Esophagus muscularis mucosa (tissue), 4 donors: ENCODE measurements around the gene SLC31A2. TPM values are rescaled to one million over a fixed set of nuclear protein-coding genes. Genes with fewer than 3 reads are reported as not detected.
"Not testable (repeated sequence)": the region's sequence is repeated elsewhere in the genome, so short reads cannot be mapped to it uniquely, and the experiment has no call there.

Experiments
- DNase-seq: peaks from one replicate; pipeline ENCODE4 v3.0.0-alpha.2; 2017; ENCODE audit errors: extremely low spot score
- H3K27ac ChIP-seq, 4 donors: fragments of 200-600 bp; sonication (generic); replicated peaks in 1 of 4; 1 replicate in 3 of 4; 2 replicates in 1 of 4; pipeline ENCODE4 v1.5.1; 2016 to 2019; ENCODE audit warnings: mild to moderate bottlenecking in 1 of 4
- H3K27me3 ChIP-seq, 4 donors: fragments of 200-600 bp; sonication (generic); one replicate each; pipeline versions ENCODE4 v1.5.1 to v1.6.0; 2016 to 2019
- H3K36me3 ChIP-seq, 4 donors: fragments of 200-600 bp; sonication (generic); one replicate each; pipeline ENCODE4 v1.5.1; 2016 to 2019
- H3K4me1 ChIP-seq, 4 donors: fragments of 200-600 bp; sonication (generic); one replicate each; pipeline ENCODE4 v1.5.1; 2016 to 2019
- H3K4me3 ChIP-seq, 4 donors: fragments of 200-600 bp; sonication (generic); 1 replicate in 2 of 4; 2 replicates in 2 of 4; pipeline ENCODE4 v1.5.1; 2016 to 2019; ENCODE audit warnings: mild to moderate bottlenecking in 4 of 4, moderate library complexity in 1 of 4
- H3K9me3 ChIP-seq, 4 donors: fragments of 200-600 bp; sonication (generic); 1 replicate in 3 of 4; 2 replicates in 1 of 4; pipeline ENCODE4 v1.5.1; 2016 to 2019
- CTCF ChIP-seq, 3 experiments: fragments of 200-600 bp in 2 of 3; fragments of 450-650 bp in 1 of 3; sonication (generic) in 2 of 3; IDR thresholded peaks; one replicate each; pipeline ENCODE4 v1.5.1; 2017 to 2019; ENCODE audit warnings: antibody characterized with exemption in 3 of 3, mild to moderate bottlenecking in 2 of 3, moderate library complexity in 1 of 3
- EP300 ChIP-seq: sonication (generic); formaldehyde crosslinking; IDR thresholded peaks from one replicate; pipeline ENCODE4 v1.6.1; 2017; ENCODE audit warnings: antibody characterized with exemption
- POLR2A ChIP-seq: fragments of 450-650 bp; IDR thresholded peaks from one replicate; pipeline ENCODE4 v1.6.1; 2017; ENCODE audit warnings: antibody characterized with exemption, moderate library complexity, mild to moderate bottlenecking, low read depth
- POLR2AphosphoS5 ChIP-seq, 2 donors: sonication (generic); formaldehyde crosslinking; IDR thresholded peaks; one replicate each; pipeline ENCODE4 v1.6.1; 2017; ENCODE audit warnings: antibody characterized with exemption in 2 of 2
- WGBS: methylation state at CpG from one replicate; pipeline ENCODE4 v1.1.5; 2018; 5-methylcytosine and 5-hydroxymethylcytosine counted together
- intact Hi-C: fragments of 100-400 bp; cut with DNase I; formaldehyde crosslinking; loops from one replicate; pipeline ENCODE4 v1.15.1; 2023
- total RNA-seq, 4 donors: library from RNA; depleted of rRNA; stranded (reverse); fragments of >200 nt; gene quantifications; one replicate each; pipeline versions ENCODE4 v1.1.0 to v1.2.1, GENCODE V29; 2016

SLC31A2 gene
- total RNA-seq, 4 donors from 2014 or later, result 11.6 to 19.4 (median 15.8) TPM

- Histone ChIP-seq H3K4me1 (no peaks in the 10 kb centered on the region), H3K4me3 (no peak overlapping the region), H3K27me3 (no peaks in the 10 kb centered on the region), H3K36me3 (no peaks in the 10 kb centered on the region), H3K9me3 (peaks cover 0 to 6% (median 2%) of the 10 kb centered on the region in 4 donors), H3K27ac (no peak overlapping the region)
- intact Hi-C loops, result no loop called here
- 48% methylated on average over 3 of the region's 3 CpGs for WGBS
- no peak for DNase-seq
- no peak for TF ChIP-seq POLR2A
- TF ChIP-seq POLR2AphosphoS5 (IDR thresholded peaks at IDR 0.05), result no peak
- TF ChIP-seq EP300, result no peak
- no peak for TF ChIP-seq CTCF (IDR thresholded peaks at IDR 0.05)
These were observed 12.0 kb upstream of the SLC31A2 start for GRCh38 chr9:113138760-113139159.

DNA sequence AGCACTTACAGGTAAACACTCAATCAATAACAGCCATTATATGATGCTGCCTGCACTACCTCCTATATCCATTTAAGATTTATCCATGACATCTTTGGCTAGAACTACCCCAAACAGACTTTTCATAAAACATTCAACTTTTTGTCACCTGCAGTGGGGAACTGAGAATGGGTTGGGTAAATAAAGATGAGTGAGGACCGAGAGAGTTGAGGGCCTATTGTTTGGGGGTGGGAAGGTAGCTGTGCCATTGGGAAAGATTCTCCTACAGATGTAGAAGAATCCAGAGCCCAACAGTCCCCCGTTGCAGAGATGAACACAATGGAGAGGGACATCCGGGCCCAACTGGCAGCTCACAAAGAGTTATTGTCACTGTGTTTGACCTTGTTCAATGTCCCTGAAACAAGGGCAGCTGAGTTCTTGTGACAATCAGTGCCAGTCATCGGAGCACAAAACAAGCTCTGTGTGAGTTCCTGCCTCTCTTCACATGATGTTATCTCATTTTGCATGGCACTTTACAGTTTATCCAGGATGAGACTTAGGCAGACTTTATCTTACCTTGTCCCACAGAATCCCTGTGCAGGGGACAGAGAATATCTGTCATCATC lies 11.5 kb upstream of the SLC31A2 start:
- intact Hi-C loops, result no loop called here
- TF ChIP-seq POLR2A (no peak), EP300 (no peak), CTCF (IDR thresholded peaks at IDR 0.05) (no peak), POLR2AphosphoS5 (IDR thresholded peaks at IDR 0.05) (no peak)
- no peaks in the 10 kb centered on the region for H3K36me3 ChIP-seq
- H3K4me1 ChIP-seq, result no peaks in the 10 kb centered on the region
- H3K4me3 ChIP-seq, result no peak overlapping the region
- H3K27me3 ChIP-seq, result peaks cover 0 to 3% (median 0%) of the 10 kb centered on the region in 4 donors
- H3K9me3 ChIP-seq, result peaks cover 0 to 6% (median 2%) of the 10 kb centered on the region in 4 donors
- 56% methylated on average over 4 of the region's 4 CpGs for WGBS
- no peak for DNase-seq
- no peak overlapping the region for H3K27ac ChIP-seq

DNA sequence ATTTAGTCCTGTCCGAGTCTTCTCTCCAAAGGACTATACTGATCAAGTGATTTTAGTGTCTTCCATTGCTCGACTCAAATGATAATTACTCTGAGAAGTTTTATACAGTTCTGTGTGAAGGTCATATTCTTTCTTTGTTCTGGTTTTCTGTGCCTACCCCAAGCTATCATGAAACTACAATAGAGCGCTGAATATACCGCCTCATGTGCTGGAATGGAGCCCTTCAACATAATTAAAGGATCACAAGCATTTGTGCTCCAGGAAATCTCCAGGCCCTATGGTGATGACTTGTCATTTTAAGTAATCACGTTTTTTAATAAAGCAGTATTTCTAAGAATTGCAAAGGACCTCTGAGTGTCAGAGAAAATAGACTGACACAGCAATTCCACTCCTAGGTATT lies 10.9 kb upstream of the SLC31A2 start:
- 69% methylated on average over 5 of the region's 5 CpGs for WGBS
- Histone ChIP-seq H3K27ac (no peak overlapping the region), H3K36me3 (no peaks in the 10 kb centered on the region), H3K27me3 (peaks cover 0 to 6% (median 0%) of the 10 kb centered on the region in 4 donors), H3K4me1 (no peaks in the 10 kb centered on the region), H3K4me3 (no peak overlapping the region), H3K9me3 (peaks cover 0 to 6% (median 2%) of the 10 kb centered on the region in 4 donors)
- no peak for DNase-seq
- no peak for TF ChIP-seq POLR2A
- no peak for TF ChIP-seq POLR2AphosphoS5 (IDR thresholded peaks at IDR 0.05)
- no peak for TF ChIP-seq EP300
- no peak for TF ChIP-seq CTCF (IDR thresholded peaks at IDR 0.05)
- intact Hi-C loops, result no loop called here

- H3K4me1 ChIP-seq, DNase-seq, H3K36me3 ChIP-seq, intact Hi-C loops, H3K9me3 ChIP-seq, H3K27ac ChIP-seq, H3K27me3 ChIP-seq, H3K4me3 ChIP-seq: not testable (repeated sequence)
- WGBS, result 91% methylated on average over 9 of the region's 9 CpGs
These were observed 9.9 kb upstream of the SLC31A2 start for GRCh38 chr9:113140896-113141295.

GRCh38 chr9:113143432-113144227 lies 7.2 kb upstream of the SLC31A2 start:
- no peaks in the 10 kb centered on the region for H3K36me3 ChIP-seq
- H3K4me1 ChIP-seq, result no peaks in the 10 kb centered on the region
- no peak for DNase-seq
- WGBS, result 69% methylated on average over 5 of the region's 5 CpGs
- intact Hi-C loops, result no loop called here
- H3K27me3 ChIP-seq, result peaks cover 0 to 9% (median 0%) of the 10 kb centered on the region in 4 donors
- TF ChIP-seq CTCF (IDR thresholded peaks at IDR 0.05) (no peak), EP300 (no peak), POLR2A (no peak), POLR2AphosphoS5 (IDR thresholded peaks at IDR 0.05) (no peak)
- no peak overlapping the region for H3K4me3 ChIP-seq
- no peak overlapping the region for H3K27ac ChIP-seq
- peaks cover 0 to 6% (median 2%) of the 10 kb centered on the region in 4 donors for H3K9me3 ChIP-seq
